ENCODE results near the gene DGCR8.

Gene DGCR8

DNA sequence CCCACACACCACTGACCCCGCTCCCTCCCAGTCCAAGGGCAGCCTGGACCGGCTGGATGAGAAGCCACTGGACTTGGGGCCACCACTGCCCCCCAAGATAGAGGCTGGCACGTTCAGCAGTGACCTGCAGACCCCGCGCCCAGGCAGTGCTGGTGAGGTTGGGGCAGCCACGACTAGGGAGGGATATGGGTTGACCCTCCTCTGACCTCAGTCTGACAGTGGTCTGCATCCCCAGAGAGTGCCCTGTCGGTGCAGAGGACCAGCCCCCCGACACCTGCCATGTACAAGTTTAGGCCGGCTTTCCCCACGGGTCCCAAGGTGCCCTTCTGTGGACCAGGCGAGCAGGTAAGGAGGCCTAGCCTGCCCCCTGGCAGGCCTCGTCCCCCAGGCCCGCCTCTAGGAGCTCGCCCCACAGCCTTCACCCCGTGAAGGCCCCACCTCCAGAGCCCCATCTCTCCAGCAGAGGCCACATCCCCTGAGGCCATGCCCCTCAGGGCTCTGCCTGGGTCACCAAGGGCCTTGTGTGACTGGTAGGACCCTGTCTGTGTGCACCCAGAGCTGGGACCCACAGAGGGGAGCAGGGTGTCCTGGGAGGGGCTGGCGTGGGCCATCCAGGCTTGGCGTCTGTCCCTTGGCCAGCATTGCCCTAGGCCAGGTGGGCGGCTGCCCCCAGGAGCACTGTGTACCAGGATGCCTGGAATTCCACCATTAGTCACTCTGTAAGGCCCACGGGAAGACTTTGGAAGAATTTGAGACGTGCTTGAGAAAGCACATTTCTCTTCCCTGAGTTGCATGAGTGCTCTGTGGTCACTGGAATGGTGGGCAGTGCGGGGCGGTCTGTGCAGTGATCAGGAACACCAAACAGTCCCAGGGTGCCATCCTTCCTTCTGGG lies 61.4 kb downstream of the DGCR8 start:
- Histone ChIP-seq H3K4me1 (ENCODE audit: low read length) (no peaks in the 10 kb centered on the region), H3K9ac (ENCODE audit: low read length) (no peak overlapping the region), H3K27me3 (ENCODE audit: low read depth, low read length) (no peaks in the 10 kb centered on the region), H3K9me3 (ENCODE audit: insufficient read depth, low read length) (no peaks in the 10 kb centered on the region), H3K79me2 (ENCODE audit: low read length) (peaks cover 11% of the 10 kb centered on the region), H3K27ac (ENCODE audit: low read length) (no peak overlapping the region), H4K20me1 (ENCODE audit: insufficient read depth, low read length) (peaks cover 21% of the 10 kb centered on the region), H3K36me3 (replicated peaks; ENCODE audit: low read depth, low read length) (no peaks in the 10 kb centered on the region), H2AFZ (ENCODE audit: low read depth, low read length) (no peak overlapping the region), H3K4me3 (ENCODE audit: low read length) (no peak overlapping the region), H3K4me2 (ENCODE audit: low read length) (no peak overlapping the region)
- TF ChIP-seq EZH2phosphoT487 (IDR thresholded peaks at IDR 0.05; ENCODE audit: low read depth): no peak
- TF ChIP-seq, protein P1, sequence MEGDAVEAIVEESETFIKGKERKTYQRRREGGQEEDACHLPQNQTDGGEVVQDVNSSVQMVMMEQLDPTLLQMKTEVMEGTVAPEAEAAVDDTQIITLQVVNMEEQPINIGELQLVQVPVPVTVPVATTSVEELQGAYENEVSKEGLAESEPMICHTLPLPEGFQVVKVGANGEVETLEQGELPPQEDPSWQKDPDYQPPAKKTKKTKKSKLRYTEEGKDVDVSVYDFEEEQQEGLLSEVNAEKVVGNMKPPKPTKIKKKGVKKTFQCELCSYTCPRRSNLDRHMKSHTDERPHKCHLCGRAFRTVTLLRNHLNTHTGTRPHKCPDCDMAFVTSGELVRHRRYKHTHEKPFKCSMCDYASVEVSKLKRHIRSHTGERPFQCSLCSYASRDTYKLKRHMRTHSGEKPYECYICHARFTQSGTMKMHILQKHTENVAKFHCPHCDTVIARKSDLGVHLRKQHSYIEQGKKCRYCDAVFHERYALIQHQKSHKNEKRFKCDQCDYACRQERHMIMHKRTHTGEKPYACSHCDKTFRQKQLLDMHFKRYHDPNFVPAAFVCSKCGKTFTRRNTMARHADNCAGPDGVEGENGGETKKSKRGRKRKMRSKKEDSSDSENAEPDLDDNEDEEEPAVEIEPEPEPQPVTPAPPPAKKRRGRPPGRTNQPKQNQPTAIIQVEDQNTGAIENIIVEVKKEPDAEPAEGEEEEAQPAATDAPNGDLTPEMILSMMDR (IDR thresholded peaks at IDR 0.05; ENCODE audit: low read depth, low read length): no peak

DNA sequence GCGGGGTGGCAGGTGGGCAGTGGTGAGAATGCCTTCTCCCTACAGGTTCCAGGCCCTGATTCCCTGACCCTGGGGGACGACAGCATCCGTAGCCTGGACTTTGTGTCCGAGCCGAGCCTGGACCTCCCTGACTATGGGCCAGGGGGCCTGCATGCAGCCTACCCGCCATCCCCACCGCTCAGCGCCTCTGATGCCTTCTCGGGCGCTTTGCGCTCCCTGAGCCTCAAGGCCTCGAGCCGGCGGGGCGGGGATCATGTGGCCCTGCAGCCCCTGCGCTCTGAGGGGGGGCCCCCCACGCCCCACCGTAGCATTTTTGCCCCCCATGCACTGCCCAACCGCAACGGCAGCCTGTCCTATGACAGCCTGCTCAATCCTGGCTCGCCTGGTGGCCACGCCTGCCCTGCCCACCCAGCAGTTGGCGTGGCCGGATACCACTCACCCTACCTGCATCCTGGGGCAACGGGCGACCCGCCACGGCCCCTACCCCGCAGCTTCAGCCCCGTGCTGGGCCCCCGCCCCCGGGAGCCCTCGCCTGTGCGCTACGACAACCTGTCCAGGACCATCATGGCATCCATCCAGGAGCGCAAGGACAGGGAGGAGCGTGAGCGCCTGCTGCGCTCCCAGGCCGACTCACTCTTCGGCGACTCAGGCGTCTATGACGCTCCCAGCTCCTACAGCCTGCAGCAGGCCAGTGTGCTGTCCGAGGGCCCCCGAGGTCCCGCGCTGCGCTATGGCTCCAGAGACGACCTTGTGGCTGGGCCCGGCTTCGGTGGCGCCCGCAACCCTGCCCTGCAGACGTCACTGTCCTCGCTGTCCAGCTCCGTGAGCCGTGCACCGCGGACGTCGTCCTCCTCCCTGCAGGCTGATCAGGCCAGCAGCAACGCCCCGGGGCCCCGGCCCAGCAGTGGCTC lies 62.9 kb downstream of the DGCR8 start:
- no peaks in the 10 kb centered on the region for H3K9me3 ChIP-seq (ENCODE audit: insufficient read depth, low read length)
- no peaks in the 10 kb centered on the region for H3K36me3 ChIP-seq (replicated peaks; ENCODE audit: low read depth, low read length)
- H3K27me3 ChIP-seq (ENCODE audit: low read depth, low read length): no peaks in the 10 kb centered on the region
- no peak overlapping the region for H2AFZ ChIP-seq (ENCODE audit: low read depth, low read length)
- H3K79me2 ChIP-seq (ENCODE audit: low read length): no peaks in the 10 kb centered on the region
- no peak overlapping the region for H3K4me3 ChIP-seq (ENCODE audit: low read length)
- H3K27ac ChIP-seq (ENCODE audit: low read length): no peak overlapping the region
- no peak overlapping the region for H3K9ac ChIP-seq (ENCODE audit: low read length)
- TF ChIP-seq, protein P1 (IDR thresholded peaks at IDR 0.05; ENCODE audit: low read depth, low read length): no peak
- TF ChIP-seq EZH2phosphoT487 (IDR thresholded peaks at IDR 0.05; ENCODE audit: low read depth): no peak
- H4K20me1 ChIP-seq (ENCODE audit: insufficient read depth, low read length): peaks cover 10% of the 10 kb centered on the region; the same call in 1 of the 2 replicates
- no peaks in the 10 kb centered on the region for H3K4me1 ChIP-seq (ENCODE audit: low read length)
- no peak overlapping the region for H3K4me2 ChIP-seq (ENCODE audit: low read length)

DNA sequence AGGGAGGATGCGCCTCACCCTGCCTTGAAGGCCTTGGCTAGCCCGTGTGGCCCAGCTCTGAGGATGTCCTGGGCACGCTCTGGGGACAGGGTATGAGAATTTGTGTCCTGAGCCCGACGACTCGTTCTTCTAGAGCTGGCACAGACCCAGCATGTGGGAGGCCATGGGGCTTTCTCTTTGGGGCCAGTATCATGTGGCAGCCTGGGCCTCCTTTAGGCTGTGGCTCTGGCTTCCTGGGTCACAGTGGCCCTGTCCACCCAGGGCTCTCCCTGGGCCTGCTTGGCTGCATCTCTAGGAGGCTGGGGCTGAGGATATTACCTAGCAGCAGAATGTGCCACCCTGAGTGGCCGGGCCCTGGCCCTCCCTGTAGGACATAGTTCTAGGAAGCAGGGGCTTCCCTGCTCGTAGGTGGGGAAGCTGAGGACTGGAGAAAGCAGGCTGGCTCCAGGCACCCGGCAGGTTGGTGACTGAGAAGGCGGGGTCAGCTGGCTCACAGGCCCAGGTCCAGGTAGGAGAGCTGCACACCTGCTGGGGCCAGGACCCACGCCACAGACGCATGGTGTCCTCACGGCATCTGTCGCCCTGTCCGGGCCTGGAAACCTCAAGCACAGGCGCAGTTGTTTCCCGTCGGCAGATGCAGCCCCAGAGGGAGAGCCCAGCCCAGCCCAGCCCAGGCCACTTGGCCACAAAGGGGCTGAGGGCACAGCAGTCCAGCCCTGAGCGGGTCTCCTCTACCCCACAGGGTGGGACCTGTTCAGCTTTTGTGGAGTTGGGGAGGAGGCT lies 64.0 kb downstream of the DGCR8 start:
- Histone ChIP-seq H3K27me3 (ENCODE audit: low read depth, low read length) (no peaks in the 10 kb centered on the region), H3K9me3 (ENCODE audit: insufficient read depth, low read length) (no peaks in the 10 kb centered on the region), H3K9ac (ENCODE audit: low read length) (no peak overlapping the region), H4K20me1 (ENCODE audit: insufficient read depth, low read length) (0 out of 2 replicates have a peak, but pooled peaks cover 4% of the 10 kb centered on the region), H3K4me3 (ENCODE audit: low read length) (no peak overlapping the region), H3K4me2 (ENCODE audit: low read length) (no peak overlapping the region), H3K4me1 (ENCODE audit: low read length) (no peaks in the 10 kb centered on the region), H3K27ac (ENCODE audit: low read length) (no peak overlapping the region), H3K36me3 (replicated peaks; ENCODE audit: low read depth, low read length) (no peaks in the 10 kb centered on the region), H2AFZ (ENCODE audit: low read depth, low read length) (no peak overlapping the region), H3K79me2 (ENCODE audit: low read length) (no peaks in the 10 kb centered on the region)
- TF ChIP-seq EZH2phosphoT487 (IDR thresholded peaks at IDR 0.05; ENCODE audit: low read depth): no peak
- TF ChIP-seq, protein P1 (IDR thresholded peaks at IDR 0.05; ENCODE audit: low read depth, low read length): no peak

Measured in OCI-LY3 (cell line).